Bronchial epithelial cell (primary cell): ENCODE measurements around the gene IL31RA. TPM values are rescaled to one million over a fixed set of nuclear protein-coding genes. Genes with fewer than 3 reads are reported as not detected.
A peak's percentile ranks its signal among the peaks of the same experiment; 100 is the strongest.

ENCODE experiments used
- DNase-seq: peaks from one replicate; pipeline ENCODE4 v3.0.0-alpha.2; 2010; ENCODE audit warnings: low read depth
- FAIRE-seq: peaks from 2 replicates; lab custom pipeline; 2011; peaks lifted over from hg19 to GRCh38; lab: Jason Lieb, UNC
- H3K27me3 ChIP-seq: 2 replicates; pipeline ENCODE4 v1.5.1; 2011; ENCODE audit warnings: low read length; ENCODE audit not compliant: control insufficient read depth, insufficient read depth
- H3K36me3 ChIP-seq: 2 replicates; pipeline ENCODE4 v1.5.1; 2011; ENCODE audit warnings: low read length; ENCODE audit not compliant: control insufficient read depth, insufficient read depth
- H3K4me3 ChIP-seq: 2 replicates; pipeline ENCODE4 v1.5.1; 2011; ENCODE audit warnings: mild to moderate bottlenecking, low read depth, low read length, control low read depth
- CTCF ChIP-seq: IDR thresholded peaks from 2 replicates; pipeline ENCODE4 v1.5.1; 2011; ENCODE audit warnings: mild to moderate bottlenecking, moderate library complexity, low read length, control low read depth, inconsistent platforms; ENCODE audit not compliant: insufficient read depth, severe bottlenecking
- total RNA-seq: library from RNA; depleted of rRNA; stranded (reverse); fragments of >200 nt; gene quantifications from 2 replicates; pipeline ENCODE4 v1.2.1, GENCODE V29; 2014

Gene IL31RA
- total RNA-seq, 1 donor from 2014 or later, result 0.26 TPM

DNA sequence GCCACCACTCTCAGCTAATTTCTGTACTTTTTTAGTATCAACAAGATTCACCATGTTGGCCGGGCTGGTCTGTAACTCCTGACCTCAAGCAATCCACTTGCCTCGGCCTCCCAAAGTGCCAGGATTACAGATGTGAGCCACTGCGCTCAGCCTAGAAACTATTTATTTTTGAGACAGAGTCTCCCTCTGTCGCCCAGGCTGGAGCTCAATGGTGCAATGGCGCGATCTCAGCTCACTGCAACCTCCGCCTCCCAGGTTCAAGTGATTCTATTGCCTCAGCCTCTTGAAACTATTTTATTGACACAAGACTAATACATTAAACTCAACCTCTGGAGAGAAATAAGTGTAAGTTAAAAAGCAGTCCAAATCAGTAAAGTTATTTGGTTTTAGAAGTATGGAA is 109.6 kb downstream of the IL31RA start:
- TF ChIP-seq CTCF, result no peak
- Histone ChIP-seq H3K27me3 (no peaks in the 10 kb centered on the region), H3K36me3 (peaks cover 10% of the 10 kb centered on the region), H3K4me3 (no peak overlapping the region)
- FAIRE-seq (no peak), DNase-seq (no peak)

DNA sequence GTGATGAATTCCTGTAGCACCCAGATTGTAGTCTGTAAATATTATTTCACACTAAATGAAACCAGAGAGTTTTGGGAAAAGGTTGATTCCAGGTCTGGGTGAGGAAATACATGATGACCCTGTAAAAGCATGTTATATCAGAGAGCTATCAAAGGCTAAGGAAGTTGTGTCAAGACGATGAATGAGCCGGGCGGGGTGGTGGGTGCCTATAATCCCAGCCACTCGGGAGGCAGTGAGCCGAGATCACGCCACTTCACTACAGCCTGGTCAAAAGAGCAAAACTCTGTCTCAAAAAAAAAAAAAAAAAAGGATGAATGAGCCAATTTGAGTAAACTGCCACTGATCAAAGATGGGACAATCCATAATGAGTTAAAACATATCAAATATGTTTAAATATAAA is 114.4 kb downstream of the IL31RA start:
- TF ChIP-seq CTCF, result no peak
- FAIRE-seq (no peak), DNase-seq (peak; percentile 15)
- H3K36me3 ChIP-seq, result peaks cover 4% of the 10 kb centered on the region
- no peaks in the 10 kb centered on the region for H3K27me3 ChIP-seq
- no peak overlapping the region for H3K4me3 ChIP-seq

- H3K36me3 ChIP-seq, result peaks cover under 1% of the 10 kb centered on the region
- no peaks in the 10 kb centered on the region for H3K27me3 ChIP-seq
- DNase-seq, result peak; percentile 95
Observed at GRCh38 chr5:55966284-55966683, 115.1 kb downstream of the IL31RA start.

DNA sequence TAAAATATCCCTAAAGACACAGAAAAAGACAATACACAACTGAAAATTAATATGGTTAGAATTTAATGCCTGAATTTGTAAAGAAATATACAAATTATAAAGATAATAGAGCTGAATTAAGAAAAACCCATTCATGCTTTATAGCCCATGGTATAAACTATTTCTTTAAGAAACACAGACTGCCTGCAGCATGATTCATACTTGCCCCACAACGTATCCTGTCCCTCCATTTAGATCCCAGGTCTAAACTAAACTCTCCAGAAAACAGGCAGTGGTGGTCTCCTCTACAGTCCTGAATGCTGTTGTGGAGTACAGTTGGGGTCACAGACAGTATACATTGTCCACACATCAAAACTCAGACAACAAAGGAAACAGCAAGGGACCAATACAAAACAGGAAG is 118.8 kb downstream of the IL31RA start:
- Histone ChIP-seq H3K36me3 (peaks cover 1% of the 10 kb centered on the region), H3K4me3 (no peak overlapping the region), H3K27me3 (no peaks in the 10 kb centered on the region)
- FAIRE-seq (no peak), DNase-seq (peak; percentile 44)
- TF ChIP-seq CTCF, result no peak

More at GRCh38 chr5:55966284-55966683, 115.1 kb downstream of the IL31RA start:
- no peak for FAIRE-seq
- no peak overlapping the region for H3K4me3 ChIP-seq
- no peak for TF ChIP-seq CTCF

Other genes with a start within 250 kb of the IL31RA start
- 30.7 and 32.4 TPM in 2 replicates for gene SLC38A9, start 139.0 kb upstream of the IL31RA start, total RNA-seq
- gene DDX4, start 113.3 kb upstream of the IL31RA start, total RNA-seq, result under 0.01 TPM in 1 of 2 replicates, not detected in the other
- 42.5 and 50.8 TPM in 2 replicates for gene IL6ST, start 143.6 kb downstream of the IL31RA start, total RNA-seq